HepG2 (cell line): ENCODE measurements around the gene ATP8B4. TPM values are rescaled to one million over a fixed set of nuclear protein-coding genes. Genes with fewer than 3 reads are reported as not detected.

Experiments used
- ATAC-seq: fragments of 200-7000 bp; cut with Tn5 transposase; 3 replicates; pipeline ENCODE4 v1.9.1; 2020; ENCODE audit warnings: mild to moderate bottlenecking, moderate library complexity
- BruUV-seq: library from RNA; stranded (reverse); fragments of 400-500 nt; replicated peaks from 2 replicates; lab custom pipeline; 2021; lab: Mats Ljungman, UMichigan
- CTCF ChIA-PET: fragments of 300-600 bp; formaldehyde crosslinking; extraction: SDS; loops from one replicate; lab custom pipeline; 2021; ENCODE audit warnings: low total read pairs, inconsistent platforms, low intra/inter-chr PET ratio; lab: Yijun Ruan, JAX
- POLR2A ChIA-PET: fragments of 350-600 bp; sonication (Branson Sonifier 250); formaldehyde crosslinking; loops from one replicate; lab custom pipeline; 2020; ENCODE audit warnings: antibody characterized with exemption, inconsistent platforms; lab: Yijun Ruan, JAX
- DNase-seq: peaks from one replicate; pipeline ENCODE4 v3.0.0-alpha.2; 2015; ENCODE audit warnings: low spot score
- FAIRE-seq: peaks from 3 replicates; lab custom pipeline; 2011; peaks lifted over from hg19 to GRCh38; lab: Jason Lieb, UNC
- H2AFZ ChIP-seq: one replicate; pipeline ENCODE4 v1.6.1; 2011; ENCODE audit warnings: low read length, inconsistent platforms
- H3K27ac ChIP-seq: fragments of 300-600 bp; 3 replicates; pipeline ENCODE4 v1.8.0; 2011; ENCODE audit warnings: mixed run types, mild to moderate bottlenecking, mixed read lengths, low read length, inconsistent platforms; ENCODE audit not compliant: insufficient read depth; ENCODE audit errors: extremely low read length
- H3K27me3 ChIP-seq, 2 experiments: fragments of 200-600 bp in 1 of 2; 2 replicates in 1 of 2; 3 replicates in 1 of 2; pipeline versions ENCODE4 v1.6.0 to v1.8.0; 2011; ENCODE audit warnings: low read length in 2 of 2, mild to moderate bottlenecking in 2 of 2, moderate library complexity in 2 of 2, inconsistent platforms in 1 of 2; ENCODE audit not compliant: insufficient read depth in 2 of 2, control insufficient read depth in 1 of 2
- H3K36me3 ChIP-seq, 2 experiments: fragments of 200-600 bp in 1 of 2; replicated peaks in 1 of 2; 2 replicates in 1 of 2; 3 replicates in 1 of 2; pipeline versions ENCODE4 v1.5.1 to v1.8.0; 2011; ENCODE audit warnings: low read length in 2 of 2, inconsistent platforms in 1 of 2; ENCODE audit not compliant: insufficient read depth in 2 of 2, control insufficient read depth in 1 of 2
- H3K4me1 ChIP-seq: 2 replicates; pipeline ENCODE4 v1.5.1; 2012; ENCODE audit warnings: low read length, inconsistent platforms; ENCODE audit not compliant: insufficient read depth
- H3K4me2 ChIP-seq: 2 replicates; pipeline ENCODE4 v1.6.0; 2011; ENCODE audit warnings: low read depth, low read length, inconsistent platforms
- H3K4me3 ChIP-seq, 3 experiments: fragments of 200-600 bp in 1 of 3; sonication (generic), shearing (Covaris generic) in 1 of 3; replicated peaks in 1 of 3; 2 replicates each; pipeline ENCODE4 v1.5.1; 2011 to 2016; ENCODE audit warnings: low read length in 3 of 3, inconsistent platforms in 2 of 3, low read depth in 2 of 3, mild to moderate bottlenecking in 2 of 3, control low read depth in 1 of 3, mixed read lengths in 1 of 3; ENCODE audit not compliant: insufficient read depth in 1 of 3
- H3K79me2 ChIP-seq: one replicate; pipeline ENCODE4 v1.6.1; 2011; ENCODE audit warnings: low read length, inconsistent platforms; ENCODE audit not compliant: insufficient read depth
- H3K9ac ChIP-seq: 2 replicates; pipeline ENCODE4 v1.6.0; 2011; ENCODE audit warnings: mild to moderate bottlenecking, low read depth, low read length, inconsistent platforms; ENCODE audit not compliant: insufficient read depth
- H3K9me3 ChIP-seq: 2 replicates; pipeline ENCODE4 v1.5.1; 2012; ENCODE audit warnings: mild to moderate bottlenecking, low read length
- H4K20me1 ChIP-seq: 2 replicates; pipeline ENCODE4 v1.6.0; 2011; ENCODE audit warnings: inconsistent platforms, mild to moderate bottlenecking, low read length, moderate library complexity; ENCODE audit not compliant: insufficient read depth
- AHR ChIP-seq: IDR thresholded peaks from 2 replicates; pipeline ENCODE4 v1.6.1; 2018; ENCODE audit warnings: missing genetic modification reagents, missing compliant biosample characterization
- CREB1 ChIP-seq, 2 experiments: fragments of 450-650 bp in 1 of 2; IDR thresholded peaks; 2 replicates each; pipeline ENCODE4 v1.6.1; 2016 to 2017; ENCODE audit warnings: control low read depth in 1 of 2, mild to moderate bottlenecking in 1 of 2, missing compliant biosample characterization in 1 of 2, missing genetic modification characterization in 1 of 2
- FIP1L1 ChIP-seq: fragments of 200-400 bp; formaldehyde crosslinking; IDR thresholded peaks from 2 replicates; pipeline ENCODE4 v1.6.1; 2018; ENCODE audit warnings: low read depth, mild to moderate bottlenecking, low read length, moderate library complexity, borderline replicate concordance; ENCODE audit not compliant: insufficient read depth
- FOXP4 ChIP-seq: sonication (generic); formaldehyde crosslinking; IDR thresholded peaks from 2 replicates; pipeline ENCODE4 v1.4.0; 2020; ENCODE audit warnings: missing genetic modification reagents
- HNRNPH1 ChIP-seq: fragments of 200-400 bp; formaldehyde crosslinking; optimal IDR thresholded peaks from 2 replicates; pipeline ENCODE3; 2017; ENCODE audit warnings: mild to moderate bottlenecking, low read depth, low read length
- IKZF4 ChIP-seq: sonication (generic); formaldehyde crosslinking; IDR thresholded peaks from 2 replicates; pipeline ENCODE4 v1.5.1; 2020; ENCODE audit warnings: borderline replicate concordance, mild to moderate bottlenecking, low read depth, missing genetic modification reagents; ENCODE audit errors: not compliant biosample characterization
- MYC ChIP-seq: sonication (generic); formaldehyde crosslinking; IDR thresholded peaks from 2 replicates; pipeline ENCODE4 v1.9.0; 2021; ENCODE audit warnings: missing genetic modification reagents, borderline replicate concordance
- NCOA1 ChIP-seq: sonication (generic); formaldehyde crosslinking; IDR thresholded peaks from 2 replicates; pipeline ENCODE4 v1.9.0; 2021; ENCODE audit warnings: missing genetic modification reagents
- NFE2L1 ChIP-seq: sonication (generic); formaldehyde crosslinking; IDR thresholded peaks from 2 replicates; pipeline ENCODE4 v1.4.0; 2020; ENCODE audit warnings: missing genetic modification reagents, mild to moderate bottlenecking, borderline replicate concordance
- NONO ChIP-seq, 2 experiments: fragments of 450-650 bp in 1 of 2; sonication (generic) in 1 of 2; formaldehyde crosslinking in 1 of 2; IDR thresholded peaks in 1 of 2; conservative IDR thresholded peaks in 1 of 2; 2 replicates each; pipeline versions ENCODE4 v1.6.1 to v1.8.0; 2017 to 2022; ENCODE audit warnings: mild to moderate bottlenecking in 1 of 2, missing genetic modification reagents in 1 of 2, moderate library complexity in 1 of 2
- YY1 ChIP-seq: IDR thresholded peaks from 2 replicates; pipeline ENCODE4 v1.6.1; 2011; ENCODE audit warnings: low read length, low read depth, moderate library complexity, mild to moderate bottlenecking; ENCODE audit not compliant: insufficient read depth, insufficient replicate concordance
- ZBTB37 ChIP-seq: sonication (generic); formaldehyde crosslinking; IDR thresholded peaks from 2 replicates; pipeline ENCODE4 v1.4.0; 2020; ENCODE audit warnings: mild to moderate bottlenecking, missing genetic modification reagents
- ZZZ3 ChIP-seq: sonication (generic); formaldehyde crosslinking; IDR thresholded peaks from 2 replicates; pipeline ENCODE4 v1.4.0; 2020; ENCODE audit warnings: missing genetic modification reagents, mild to moderate bottlenecking, borderline replicate concordance
- WGBS: methylation state at CpG from one replicate; pipeline ENCODE4 v1.1.6; 2017; ENCODE audit warnings: low lambda C conversion rate; 5-methylcytosine and 5-hydroxymethylcytosine counted together
- in situ Hi-C: cut with HindIII; loops from 2 replicates; pipeline ENCODE4 v1.10.0; 2017; ENCODE audit warnings: low pct_unique_long_range_greater_than_20kb; ENCODE audit not compliant: extremely low pct_ligation_motif_present
- intact Hi-C: fragments of 100-400 bp; cut with micrococcal nuclease; formaldehyde crosslinking; loops from one replicate; pipeline ENCODE4 v1.10.0; 2022; ENCODE audit not compliant: unreplicated experiment
- polyA plus RNA-seq, 8 experiments: library from polyadenylated mRNA; depleted of rRNA in 3 of 8; stranded (reverse) in 7 of 8; unstranded in 1 of 8; fragments of >200 nt; fragmentation: Illumina TruSeq in 4 of 8; extraction: Trizol in 4 of 8; gene quantifications; 2 replicates each; pipeline versions ENCODE4 v1.2.1 to v1.2.3, GENCODE V29; 2011 to 2016; ENCODE audit warnings: low read depth in 4 of 8, missing spikeins in 1 of 8, mixed read lengths in 1 of 8; ENCODE audit not compliant: insufficient read depth in 1 of 8
- total RNA-seq, 5 experiments: library from RNA; depleted of rRNA; stranded (reverse); fragments of >200 nt; fragmentation: Illumina TruSeq; extraction: Trizol; gene quantifications; 2 replicates each; pipeline ENCODE4 v1.2.3, GENCODE V29; 2016; ENCODE audit warnings: low read depth in 1 of 5

ATP8B4 gene
- total and polyA plus RNA-seq, 2 of the 13 experiments (the other 11 are each of a cell fraction or from before 2014, with no cell fraction given) = 0.24 to 0.69 TPM

GRCh38 chr15:49855917-49856637 lies 263.0 kb downstream of the ATP8B4 start:
- ChIA-PET CTCF (no interaction called here), POLR2A (no interaction called here)
- TF ChIP-seq MYC (CRISPR knock-in tag) (no peak), CREB1 (IDR thresholded peaks at IDR 0.05) (0 out of 2 replicates have a peak, but pooled peaks have one; percentile 32), CREB1 (CRISPR knock-in tag; IDR thresholded peaks at IDR 0.05) (no peak)
- Histone ChIP-seq H3K4me3 (no peak overlapping the region), H3K9me3 (no peaks in the 10 kb centered on the region), H3K9ac (no peak overlapping the region), H3K27ac (no peak overlapping the region), H3K36me3 (no peaks in the 10 kb centered on the region), H3K4me2 (no peak overlapping the region), H3K79me2 (no peaks in the 10 kb centered on the region), H4K20me1 (no peaks in the 10 kb centered on the region), H3K4me1 (no peaks in the 10 kb centered on the region), H3K27me3 (no peaks in the 10 kb centered on the region), H2AFZ (no peak overlapping the region)
- BruUV-seq = no TSS peak
- FAIRE-seq = no peak
- in situ Hi-C loops (no loop called here), intact Hi-C loops (no loop called here)
- DNase-seq = no peak
- WGBS = 33% methylated on average over 4 of the region's 4 CpGs
- no peak for ATAC-seq

GRCh38 chr15:49852756-49853155 lies 266.3 kb downstream of the ATP8B4 start:
- CTCF ChIA-PET = no interaction called here
- no peak for DNase-seq
- Histone ChIP-seq H3K9ac (no peak overlapping the region), H3K27me3 (no peaks in the 10 kb centered on the region), H4K20me1 (no peaks in the 10 kb centered on the region), H2AFZ (no peak overlapping the region), H3K4me3 (no peak overlapping the region), H3K4me1 (no peaks in the 10 kb centered on the region), H3K27ac (no peak overlapping the region), H3K4me2 (no peak overlapping the region), H3K9me3 (no peaks in the 10 kb centered on the region), H3K79me2 (no peaks in the 10 kb centered on the region), H3K36me3 (no peaks in the 10 kb centered on the region)
- ATAC-seq = no peak
- POLR2A ChIA-PET = no interaction called here
- intact Hi-C loops (no loop called here), in situ Hi-C loops (no loop called here)
- WGBS = 0% methylated on average over 2 of the region's 2 CpGs
- no peak for FAIRE-seq
- BruUV-seq = no TSS peak
- TF ChIP-seq FOXP4 (CRISPR knock-in tag) = no peak
- TF ChIP-seq NCOA1 (CRISPR knock-in tag) = no peak
- TF ChIP-seq FIP1L1 = no peak
- TF ChIP-seq HNRNPH1 = no peak
- TF ChIP-seq AHR (CRISPR knock-in tag) = no peak
- TF ChIP-seq ZBTB37 (CRISPR knock-in tag) = no peak
- TF ChIP-seq ZZZ3 (CRISPR knock-in tag) = no peak
- TF ChIP-seq NONO (IDR thresholded peaks at IDR 0.05) = no peak
- TF ChIP-seq NONO (CRISPR knock-in tag; conservative IDR thresholded peaks at IDR 0.05) = no peak
- no peak for TF ChIP-seq NFE2L1 (CRISPR knock-in tag)
- TF ChIP-seq YY1 = no peak
- no peak for TF ChIP-seq IKZF4 (CRISPR knock-in tag)
